Activated T-cell treated with anti-CD3 and anti-CD28 coated beads, Interleukin-2, amount 50 U/mL, for 72 hours (primary cell): ENCODE measurements around the gene MEGF11. TPM values are rescaled to one million over a fixed set of nuclear protein-coding genes. Genes with fewer than 3 reads are reported as not detected.

Experiments used
- ATAC-seq, 2 donors: fragments of 150-1000 bp; cut with Tn5 transposase; replicated peaks in 1 of 2; 2 replicates each; pipeline ENCODE4 v1.10.0; 2021; ENCODE audit warnings: moderate library complexity in 2 of 2, mild to moderate bottlenecking in 1 of 2
- DNase-seq, 2 donors: peaks; one replicate each; pipeline ENCODE4 v3.0.0; 2021 to 2022; ENCODE audit warnings: mixed read lengths in 1 of 2
- H3K27ac Mint-ChIP-seq: one replicate; pipeline ENCODE4 v1.8.0; 2022; ENCODE audit warnings: mild to moderate bottlenecking, moderate library complexity, mixed read lengths
- H3K27me3 Mint-ChIP-seq: one replicate; pipeline ENCODE4 v1.8.0; 2022; ENCODE audit warnings: low read depth, mixed read lengths
- H3K36me3 Mint-ChIP-seq, 2 donors: one replicate each; pipeline ENCODE4 v1.8.0; 2022; ENCODE audit warnings: mixed read lengths in 2 of 2, mild to moderate bottlenecking in 1 of 2; ENCODE audit not compliant: insufficient read depth in 2 of 2
- H3K4me1 Mint-ChIP-seq: one replicate; pipeline ENCODE4 v1.8.0; 2022; ENCODE audit warnings: low read depth, mixed read lengths
- H3K4me3 Mint-ChIP-seq, 2 donors: one replicate each; pipeline ENCODE4 v1.8.0; 2022; ENCODE audit warnings: mild to moderate bottlenecking in 2 of 2, mixed read lengths in 2 of 2, moderate library complexity in 2 of 2
- H3K9me3 Mint-ChIP-seq, 2 donors: one replicate each; pipeline ENCODE4 v1.8.0; 2022; ENCODE audit warnings: mixed read lengths in 2 of 2
- total RNA-seq, 2 donors: library from RNA; stranded (reverse); gene quantifications; one replicate each; pipeline ENCODE4 v1.2.3, GENCODE V29; 2022

The MEGF11 gene
- total RNA-seq, 2 donors from 2014 or later: not detected

DNA sequence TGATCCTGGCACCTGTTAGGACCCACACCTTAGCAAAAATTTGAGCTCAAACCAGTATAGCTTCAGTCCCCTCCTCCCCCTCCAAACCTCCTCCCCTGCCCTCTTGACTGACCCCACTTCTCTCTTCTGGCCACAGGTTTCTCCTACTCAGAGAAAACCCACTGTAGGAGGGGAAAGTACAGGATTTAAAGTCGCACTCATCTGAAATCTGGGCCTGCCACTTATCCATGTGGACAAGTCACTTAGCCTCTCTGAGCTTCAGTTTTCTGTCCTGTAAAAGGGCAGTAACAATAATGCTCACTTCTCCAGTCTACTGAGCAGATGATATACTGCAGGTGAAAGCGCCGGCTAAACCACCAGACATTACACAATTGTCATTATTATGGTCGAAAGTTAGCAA lies 142.7 kb downstream of the MEGF11 start:
- H3K4me1 Mint-ChIP-seq: peaks cover 8% of the 10 kb centered on the region
- no peaks in the 10 kb centered on the region for H3K36me3 Mint-ChIP-seq
- ATAC-seq: no peak
- H3K27ac Mint-ChIP-seq: no peak overlapping the region
- H3K27me3 Mint-ChIP-seq: no peaks in the 10 kb centered on the region
- H3K9me3 Mint-ChIP-seq: no peaks in the 10 kb centered on the region
- no peak overlapping the region for H3K4me3 Mint-ChIP-seq
- DNase-seq: no peak

DNA sequence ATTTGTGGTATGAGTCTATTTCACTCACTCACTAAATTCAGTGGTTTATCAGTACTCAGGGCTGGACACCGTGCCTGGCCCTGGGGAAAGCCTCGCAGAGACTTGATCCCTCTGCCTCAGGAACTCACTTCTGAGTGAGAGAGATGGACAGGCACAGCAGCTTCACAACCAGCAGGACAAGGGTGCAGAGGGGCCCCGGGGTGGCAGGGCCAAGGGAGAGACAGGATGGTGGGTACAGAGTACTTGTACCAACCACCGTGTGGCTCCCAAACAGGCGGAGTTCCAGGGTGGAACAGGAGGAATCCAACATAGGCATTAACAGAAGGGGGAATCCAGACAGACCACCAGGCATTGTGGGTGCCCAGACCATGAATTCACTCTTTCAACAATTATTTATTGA lies 143.7 kb downstream of the MEGF11 start:
- Mint-ChIP-seq H3K27ac (no peak overlapping the region), H3K9me3 (no peaks in the 10 kb centered on the region), H3K4me3 (no peak overlapping the region), H3K27me3 (no peaks in the 10 kb centered on the region), H3K4me1 (no peaks in the 10 kb centered on the region), H3K36me3 (no peaks in the 10 kb centered on the region)
- no peak for ATAC-seq
- DNase-seq: no peak

DNA sequence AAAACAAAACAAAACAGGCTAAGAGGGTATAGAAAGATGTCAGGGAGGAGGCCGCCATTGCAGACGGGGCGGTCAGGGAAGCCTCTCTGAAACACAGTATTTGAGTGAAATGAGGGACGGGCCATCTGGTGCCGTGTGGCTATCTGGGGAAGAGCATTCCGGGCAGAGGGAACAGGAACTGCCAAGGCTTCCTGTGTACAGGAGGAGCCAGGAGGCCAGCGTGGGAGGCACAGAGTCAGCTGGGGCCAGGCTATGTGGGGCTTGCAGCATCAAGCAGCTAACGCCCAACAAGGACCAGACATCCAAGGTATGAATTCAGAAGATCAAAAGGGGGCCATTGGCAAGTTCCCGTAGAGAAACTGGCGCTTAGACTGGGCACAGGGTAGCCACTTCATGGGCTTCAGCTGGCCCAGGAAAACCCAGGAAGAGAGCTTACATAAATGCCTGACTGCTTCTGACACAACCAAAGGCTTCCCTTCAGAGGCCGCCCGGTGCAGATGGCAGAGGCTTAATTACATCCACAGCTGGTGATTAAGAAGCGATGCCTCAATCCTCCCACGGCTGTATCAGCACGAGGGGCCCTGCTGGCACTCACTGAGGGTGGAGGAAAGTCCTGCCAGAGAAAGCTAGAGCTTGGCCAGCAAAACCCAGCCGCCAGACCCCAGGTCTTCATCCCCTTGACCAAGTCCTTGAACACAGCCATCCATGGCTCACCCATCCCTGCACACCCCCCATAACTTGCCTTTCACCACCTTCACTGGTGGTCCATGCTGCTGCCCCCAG lies 144.9 kb downstream of the MEGF11 start:
- H3K4me3 Mint-ChIP-seq: no peak overlapping the region
- no peak overlapping the region for H3K27ac Mint-ChIP-seq
- no peaks in the 10 kb centered on the region for H3K4me1 Mint-ChIP-seq
- no peak for ATAC-seq
- H3K36me3 Mint-ChIP-seq: no peaks in the 10 kb centered on the region
- H3K27me3 Mint-ChIP-seq: no peaks in the 10 kb centered on the region
- no peak for DNase-seq
- no peaks in the 10 kb centered on the region for H3K9me3 Mint-ChIP-seq

DNA sequence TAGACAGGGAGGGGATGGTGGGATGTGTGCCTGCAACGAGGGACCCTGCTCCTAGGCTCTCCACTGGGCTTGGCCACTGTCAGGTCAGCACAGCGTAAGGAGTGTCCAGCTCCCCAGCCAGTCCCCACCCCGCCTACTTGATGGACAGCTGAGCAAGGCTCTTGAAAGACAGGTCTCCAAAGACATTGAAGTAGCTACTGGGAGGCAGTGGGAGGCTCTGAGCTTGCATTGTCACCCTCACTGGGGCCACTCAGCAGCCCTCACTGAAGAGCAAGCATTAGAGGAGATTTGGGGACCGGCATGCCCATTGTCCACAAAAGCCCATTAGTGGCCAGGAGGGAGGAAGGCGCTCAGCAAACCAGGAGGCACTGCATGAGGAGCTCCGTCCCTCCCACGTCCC lies 146.5 kb downstream of the MEGF11 start:
- Mint-ChIP-seq H3K4me1 (no peaks in the 10 kb centered on the region), H3K4me3 (no peak overlapping the region), H3K36me3 (no peaks in the 10 kb centered on the region), H3K9me3 (no peaks in the 10 kb centered on the region), H3K27ac (no peak overlapping the region), H3K27me3 (no peaks in the 10 kb centered on the region)
- ATAC-seq (no peak), DNase-seq (no peak)

DNA sequence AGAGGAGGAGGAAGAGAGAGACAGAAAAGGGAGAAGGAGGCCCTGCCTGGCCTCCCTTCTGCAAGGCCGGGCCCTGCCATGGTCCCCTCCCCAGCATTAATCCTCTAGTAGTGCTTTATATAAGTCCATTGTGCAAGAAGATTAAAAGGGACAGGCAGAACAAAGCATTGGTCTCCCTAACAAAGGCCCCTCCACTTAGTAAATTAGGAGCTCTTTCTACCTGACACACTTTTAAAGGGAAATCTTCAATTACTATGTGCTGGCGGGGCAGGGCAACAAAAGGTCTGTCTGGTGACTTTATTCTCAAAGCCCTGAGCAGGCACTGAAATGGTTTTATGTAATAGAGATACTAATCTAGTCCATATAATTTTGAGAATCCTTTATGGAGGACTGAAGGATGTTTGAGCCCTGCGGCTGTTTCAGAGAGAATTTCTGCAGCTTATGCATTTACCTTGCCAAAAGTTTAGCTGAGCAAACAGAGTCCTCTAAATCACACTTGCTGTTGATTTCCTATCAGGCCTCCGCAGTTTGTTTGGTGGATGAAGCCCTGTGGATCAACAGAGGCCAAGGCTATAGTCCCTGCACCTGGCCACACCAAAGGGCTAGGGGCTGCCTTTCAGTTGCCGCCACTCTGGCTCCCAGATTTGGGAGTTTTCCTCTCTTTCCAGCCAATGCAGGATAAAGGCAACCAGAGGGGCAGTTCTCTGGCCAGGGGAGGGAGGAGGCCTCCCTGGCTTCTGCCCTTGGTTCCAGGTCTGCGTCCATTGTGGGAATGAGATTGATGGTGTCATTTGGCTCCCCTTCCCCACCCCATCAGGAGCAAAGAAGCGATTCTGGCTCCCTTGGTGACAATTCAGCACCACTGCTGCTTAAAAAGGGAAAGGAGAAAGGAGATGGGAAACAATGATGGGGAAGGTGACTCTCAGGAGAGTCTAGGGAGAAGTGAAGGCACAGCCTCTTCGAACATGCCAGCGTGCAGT lies 148.0 kb downstream of the MEGF11 start:
- no peaks in the 10 kb centered on the region for H3K27me3 Mint-ChIP-seq
- no peak for ATAC-seq

DNA sequence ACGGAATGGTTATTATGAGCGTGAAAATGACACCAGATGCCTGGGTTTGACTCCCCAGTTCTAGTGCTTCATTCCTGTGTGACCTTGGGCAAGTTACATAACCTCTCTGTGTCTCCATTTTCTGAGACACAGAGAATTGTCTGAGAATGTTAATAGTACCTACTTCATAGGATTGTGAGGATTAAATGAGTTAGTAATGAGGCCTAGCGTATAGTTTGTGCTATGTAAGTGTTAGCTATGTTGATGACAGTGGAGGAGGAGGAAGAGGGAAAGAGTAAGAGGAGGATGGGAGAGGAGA lies 150.3 kb downstream of the MEGF11 start:
- no peak overlapping the region for H3K4me3 Mint-ChIP-seq
- no peaks in the 10 kb centered on the region for H3K4me1 Mint-ChIP-seq
- no peak for DNase-seq
- ATAC-seq: no peak
- H3K9me3 Mint-ChIP-seq: no peaks in the 10 kb centered on the region
- H3K27me3 Mint-ChIP-seq: no peaks in the 10 kb centered on the region
- no peaks in the 10 kb centered on the region for H3K36me3 Mint-ChIP-seq
- no peak overlapping the region for H3K27ac Mint-ChIP-seq

More for the DNA sequence above, 148.0 kb downstream of the MEGF11 start:
- no peak overlapping the region for H3K27ac Mint-ChIP-seq
- no peaks in the 10 kb centered on the region for H3K9me3 Mint-ChIP-seq
- H3K36me3 Mint-ChIP-seq: no peaks in the 10 kb centered on the region
- DNase-seq: no peak
- no peaks in the 10 kb centered on the region for H3K4me1 Mint-ChIP-seq
- H3K4me3 Mint-ChIP-seq: no peak overlapping the region

DNA sequence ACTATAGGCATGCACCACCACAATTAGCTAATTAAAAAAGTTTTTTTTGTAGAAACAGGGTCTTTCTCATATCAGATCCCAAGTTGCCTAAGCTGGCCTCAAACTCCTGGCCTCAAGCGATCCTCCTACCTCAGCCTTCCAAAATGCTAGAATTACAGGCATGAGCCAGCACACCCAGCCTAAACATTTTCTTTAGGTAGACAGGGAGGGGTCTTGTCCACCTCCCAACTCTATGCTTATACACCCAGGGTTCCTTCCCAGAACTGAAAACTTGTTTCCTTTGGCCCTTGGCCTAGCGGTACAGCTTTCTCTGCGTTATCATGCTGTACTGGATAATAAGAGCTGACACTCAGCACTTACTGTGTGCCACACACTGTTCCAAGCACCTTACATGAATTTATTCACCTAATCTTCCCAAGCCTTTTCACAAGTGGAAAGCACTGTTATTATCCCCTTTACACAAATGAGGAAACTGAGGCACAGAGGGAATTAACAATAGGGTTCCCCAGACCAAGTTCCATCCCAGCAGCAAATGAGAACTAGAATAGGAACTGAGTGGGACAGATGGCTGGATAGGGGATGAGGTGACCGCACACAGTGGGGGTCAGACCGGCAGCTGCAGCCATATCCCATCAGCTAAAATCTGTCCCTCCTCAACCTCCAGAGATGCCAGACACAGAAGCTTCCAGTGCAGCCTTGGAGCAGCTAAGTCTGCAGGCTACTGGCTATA lies 150.8 kb downstream of the MEGF11 start:
- Mint-ChIP-seq H3K4me3 (no peak overlapping the region), H3K27me3 (no peaks in the 10 kb centered on the region), H3K36me3 (no peaks in the 10 kb centered on the region), H3K4me1 (no peaks in the 10 kb centered on the region), H3K9me3 (no peaks in the 10 kb centered on the region), H3K27ac (no peak overlapping the region)
- no peak for DNase-seq
- no peak for ATAC-seq

DNA sequence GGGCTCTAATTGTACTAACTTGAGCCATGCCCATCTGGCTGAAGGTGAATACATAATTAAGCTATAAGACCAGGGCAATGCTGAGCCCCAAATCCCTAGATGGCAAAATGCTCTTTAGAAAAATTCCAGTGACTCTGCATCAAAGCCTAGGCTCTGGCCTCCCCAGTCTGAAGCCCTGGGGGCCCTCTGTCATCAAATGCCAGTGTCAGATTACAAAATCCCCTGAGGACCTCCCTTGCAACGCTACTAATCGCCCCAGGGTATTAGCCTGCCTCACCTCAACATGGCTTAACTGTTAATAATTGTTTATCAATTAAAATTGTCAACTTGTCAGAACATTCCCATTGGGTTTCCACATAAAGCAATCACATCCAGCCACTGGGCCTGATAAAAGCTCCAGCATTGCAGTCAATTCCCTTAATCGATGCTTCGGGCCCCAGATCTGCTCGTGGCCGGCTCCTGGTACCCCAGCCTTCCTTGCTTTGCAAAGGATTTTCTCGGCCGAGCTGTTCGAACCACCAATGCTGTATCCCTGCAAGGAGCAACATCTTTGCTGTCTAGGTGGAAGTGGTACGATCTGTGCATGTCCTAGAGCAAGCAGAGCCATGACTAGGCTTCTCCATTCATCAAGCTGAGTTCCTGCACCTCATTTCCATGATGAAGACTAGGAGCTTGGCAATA lies 151.7 kb downstream of the MEGF11 start:
- DNase-seq (no peak), ATAC-seq (no peak)
- Mint-ChIP-seq H3K9me3 (no peaks in the 10 kb centered on the region), H3K36me3 (no peaks in the 10 kb centered on the region), H3K27me3 (no peaks in the 10 kb centered on the region), H3K4me3 (no peak overlapping the region), H3K4me1 (no peaks in the 10 kb centered on the region), H3K27ac (no peak overlapping the region)

DNA sequence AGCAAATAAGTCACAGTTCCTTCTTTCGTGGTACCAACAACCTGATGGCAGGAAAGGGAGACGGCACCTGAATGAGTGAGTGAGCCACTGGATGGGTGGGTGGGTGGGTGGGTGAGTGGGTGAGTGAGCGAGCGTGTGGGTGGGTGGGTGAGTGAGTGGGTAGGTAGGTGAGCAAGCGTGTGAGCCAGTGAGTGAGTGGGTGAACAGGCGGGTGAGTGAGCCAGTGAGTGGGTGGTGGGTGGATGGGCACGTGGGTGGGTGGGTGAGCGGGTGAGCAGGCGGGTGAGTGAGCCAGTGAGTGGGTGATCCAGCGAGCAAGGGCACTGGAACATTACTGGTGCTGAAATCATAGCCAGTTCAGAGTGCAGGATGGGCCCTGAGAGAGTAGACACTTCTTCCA lies 152.8 kb downstream of the MEGF11 start:
- ATAC-seq: no peak
- H3K27ac Mint-ChIP-seq: no peak overlapping the region

DNA sequence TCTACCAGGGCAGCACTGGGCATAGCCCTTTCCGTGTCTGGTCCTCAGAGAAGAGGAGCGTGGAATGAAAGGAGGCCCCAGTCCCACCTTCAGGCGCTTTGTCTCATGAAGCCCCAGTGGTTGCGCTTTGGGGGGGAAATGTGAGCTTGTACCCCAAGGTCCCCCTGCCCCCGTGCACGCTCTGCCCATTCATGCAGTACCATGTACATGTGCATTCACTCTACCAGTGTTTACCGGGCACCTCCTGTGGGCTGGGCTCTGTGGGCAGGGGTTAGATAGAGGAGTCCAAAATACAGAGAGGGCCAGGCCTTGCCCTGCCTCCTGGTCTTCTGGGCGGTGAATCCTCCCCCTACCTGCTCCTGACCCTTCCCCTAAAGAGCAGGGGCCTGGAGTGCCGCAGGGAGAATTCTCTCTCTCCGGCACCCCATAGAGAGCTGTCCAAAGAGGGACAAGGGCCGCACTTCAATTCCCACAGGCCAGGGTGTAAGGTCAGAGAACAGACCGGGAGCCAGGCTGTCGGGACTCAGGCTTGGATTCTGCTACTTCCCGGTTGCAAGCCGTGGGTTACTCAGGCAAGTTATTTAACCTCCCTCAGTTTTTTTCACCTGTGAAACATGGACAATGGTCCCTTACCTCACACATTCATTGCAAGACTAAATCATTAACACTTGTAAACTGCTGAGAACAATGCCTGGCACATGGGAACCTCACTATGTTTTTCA lies 153.4 kb downstream of the MEGF11 start:
- H3K27me3 Mint-ChIP-seq: peaks cover 4% of the 10 kb centered on the region
- ATAC-seq (no peak), DNase-seq (no peak)
- H3K9me3 Mint-ChIP-seq: no peaks in the 10 kb centered on the region
- H3K36me3 Mint-ChIP-seq: no peaks in the 10 kb centered on the region
- no peaks in the 10 kb centered on the region for H3K4me1 Mint-ChIP-seq
- no peak overlapping the region for H3K27ac Mint-ChIP-seq
- no peak overlapping the region for H3K4me3 Mint-ChIP-seq

More for the DNA sequence above, 152.8 kb downstream of the MEGF11 start:
- H3K27me3 Mint-ChIP-seq: no peaks in the 10 kb centered on the region
- H3K9me3 Mint-ChIP-seq: no peaks in the 10 kb centered on the region
- no peaks in the 10 kb centered on the region for H3K4me1 Mint-ChIP-seq
- no peaks in the 10 kb centered on the region for H3K36me3 Mint-ChIP-seq
- no peak overlapping the region for H3K4me3 Mint-ChIP-seq
- DNase-seq: no peak

DNA sequence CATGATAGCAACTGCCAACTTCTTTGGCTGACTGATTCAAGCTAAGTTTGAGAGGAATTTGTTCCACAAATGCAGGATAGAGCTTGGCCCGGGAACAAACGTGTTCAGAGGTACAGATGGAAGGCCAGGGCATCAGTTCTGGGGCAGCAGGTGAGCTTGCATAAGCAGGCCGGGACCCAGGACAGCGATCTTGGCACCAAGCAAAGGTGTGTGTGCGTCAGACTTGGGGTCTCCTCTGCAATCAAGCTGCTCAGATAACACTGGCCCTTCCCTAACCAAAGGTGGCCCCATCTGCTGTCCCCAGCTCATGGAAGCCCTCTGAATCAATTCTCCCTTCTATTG lies 155.6 kb downstream of the MEGF11 start:
- Mint-ChIP-seq H3K36me3 (no peaks in the 10 kb centered on the region), H3K4me3 (no peak overlapping the region), H3K27ac (no peak overlapping the region), H3K4me1 (no peaks in the 10 kb centered on the region), H3K27me3 (peaks cover 8% of the 10 kb centered on the region), H3K9me3 (no peaks in the 10 kb centered on the region)
- DNase-seq: no peak
- ATAC-seq: no peak

DNA sequence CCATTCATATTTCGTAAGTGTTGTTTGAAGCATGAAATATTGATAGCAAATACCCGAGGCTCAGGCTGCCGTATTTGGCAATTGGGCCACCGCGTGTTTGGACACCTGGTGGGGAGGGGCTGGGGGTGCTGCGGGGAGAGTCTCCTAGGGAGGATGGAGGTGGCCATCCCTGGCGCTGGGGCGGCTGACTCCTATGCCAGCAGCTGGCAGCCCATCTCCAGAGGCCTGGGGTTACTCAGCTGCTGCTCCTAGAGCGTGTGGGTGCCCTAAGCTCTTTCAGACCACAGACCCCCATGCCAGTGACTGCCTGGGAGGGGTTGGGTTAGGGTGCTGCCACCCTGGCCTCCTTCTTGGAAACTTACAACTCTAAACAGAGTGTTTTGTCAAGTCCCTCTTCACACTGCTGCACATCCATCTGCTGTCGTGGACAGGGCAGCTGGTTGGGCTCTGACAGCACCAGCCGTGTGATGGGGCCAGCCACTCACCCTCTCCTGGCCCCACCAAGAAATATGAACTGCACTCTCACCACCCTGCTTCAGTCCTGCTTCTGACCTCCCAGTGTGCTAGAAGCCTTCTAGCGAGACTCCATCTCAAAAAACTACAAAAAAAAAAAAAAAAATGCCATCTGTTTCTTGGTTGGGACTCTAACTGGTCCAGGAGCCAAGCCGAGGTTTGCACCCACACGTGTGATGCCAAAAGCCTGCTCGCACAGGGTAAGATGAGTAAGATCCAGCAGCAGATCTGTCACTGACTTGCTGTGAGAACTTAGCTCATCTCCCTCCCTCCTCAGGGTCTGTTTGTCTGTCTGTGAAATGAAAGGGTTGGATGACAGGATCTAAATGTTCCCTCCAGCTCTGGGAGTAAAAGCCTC lies 156.2 kb downstream of the MEGF11 start:
- no peak overlapping the region for H3K4me3 Mint-ChIP-seq
- ATAC-seq: no peak
- no peak for DNase-seq
- H3K4me1 Mint-ChIP-seq: no peaks in the 10 kb centered on the region
- H3K27me3 Mint-ChIP-seq: peaks cover 8% of the 10 kb centered on the region
- no peak overlapping the region for H3K27ac Mint-ChIP-seq
- H3K36me3 Mint-ChIP-seq: no peaks in the 10 kb centered on the region
- no peaks in the 10 kb centered on the region for H3K9me3 Mint-ChIP-seq
